GM23338 (cell line): ENCODE results near the gene IRF3. TPM values are rescaled to one million over a fixed set of nuclear protein-coding genes. Genes with fewer than 3 reads are reported as not detected.

Experiments
- ATAC-seq: fragments of 200-7000 bp; cut with Tn5 transposase; 3 replicates; pipeline ENCODE4 v1.9.1; 2020
- DNase-seq: peaks from one replicate; pipeline ENCODE4 v3.0.0-alpha.2; 2015; ENCODE audit warnings: low spot score
- H2AFZ ChIP-seq: fragments of 200-600 bp; sonication (generic); 2 replicates; pipeline ENCODE4 v1.8.0; 2016; ENCODE audit warnings: antibody characterized with exemption, mild to moderate bottlenecking, moderate library complexity
- H3F3A ChIP-seq: fragments of 200-600 bp; sonication (generic); replicated peaks from 2 replicates; pipeline ENCODE4 v1.8.0; 2017; ENCODE audit warnings: antibody characterized with exemption, mixed run types, low read depth
- H3K27ac ChIP-seq: fragments of 200-600 bp; sonication (generic); 2 replicates; pipeline ENCODE4 v1.6.1; 2016; ENCODE audit warnings: low read depth
- H3K27me3 ChIP-seq: fragments of 200-600 bp; sonication (generic); 2 replicates; pipeline ENCODE4 v1.8.0; 2016; ENCODE audit warnings: mild to moderate bottlenecking, mixed run types, moderate library complexity; ENCODE audit not compliant: insufficient read depth
- H3K36me3 ChIP-seq: fragments of 200-600 bp; sonication (generic); 2 replicates; pipeline ENCODE4 v1.8.0; 2016; ENCODE audit warnings: mild to moderate bottlenecking; ENCODE audit not compliant: insufficient read depth
- H3K4me1 ChIP-seq: fragments of 200-600 bp; sonication (generic); 2 replicates; pipeline ENCODE4 v1.8.0; 2016; ENCODE audit warnings: mild to moderate bottlenecking, moderate library complexity; ENCODE audit not compliant: insufficient read depth
- H3K4me2 ChIP-seq: fragments of 200-600 bp; sonication (generic); 2 replicates; pipeline ENCODE4 v1.7.1; 2017; ENCODE audit warnings: mixed run types
- H3K4me3 ChIP-seq: fragments of 200-600 bp; sonication (generic); 2 replicates; pipeline ENCODE4 v1.6.1; 2016; ENCODE audit warnings: mixed run types
- H3K79me2 ChIP-seq: fragments of 200-600 bp; sonication (generic); replicated peaks from 2 replicates; pipeline ENCODE4 v1.8.0; 2017; ENCODE audit warnings: mild to moderate bottlenecking; ENCODE audit not compliant: insufficient read depth
- H3K9me2 ChIP-seq: fragments of 200-600 bp; sonication (generic); 2 replicates; pipeline ENCODE4 v1.8.0; 2017; ENCODE audit not compliant: insufficient read depth
- H4K20me1 ChIP-seq: fragments of 200-600 bp; sonication (generic); replicated peaks from 2 replicates; pipeline ENCODE4 v1.8.0; 2017; ENCODE audit warnings: mild to moderate bottlenecking; ENCODE audit not compliant: insufficient read depth
- H3K27ac Mint-ChIP-seq: 2 replicates; pipeline ENCODE4 v1.8.0; 2020; ENCODE audit warnings: inconsistent platforms, mild to moderate bottlenecking, moderate library complexity, mixed read lengths
- H3K27me3 Mint-ChIP-seq: 3 replicates; pipeline ENCODE4 v1.8.0; 2022; ENCODE audit warnings: low read depth, mild to moderate bottlenecking, moderate library complexity, mixed read lengths, inconsistent platforms; ENCODE audit not compliant: insufficient read depth, poor library complexity
- H3K36me3 Mint-ChIP-seq: 3 replicates; pipeline ENCODE4 v1.8.0; 2021; ENCODE audit warnings: low read depth, mild to moderate bottlenecking, inconsistent platforms, moderate library complexity, mixed read lengths
- H3K4me1 Mint-ChIP-seq: 3 replicates; pipeline ENCODE4 v1.8.0; 2020; ENCODE audit warnings: mild to moderate bottlenecking, inconsistent platforms, mixed read lengths
- H3K4me3 Mint-ChIP-seq: 3 replicates; pipeline ENCODE4 v1.8.0; 2021; ENCODE audit warnings: moderate library complexity, mild to moderate bottlenecking, inconsistent platforms, mixed read lengths
- H3K9me3 Mint-ChIP-seq: 3 replicates; pipeline ENCODE4 v1.8.0; 2020; ENCODE audit warnings: moderate library complexity, mild to moderate bottlenecking, inconsistent platforms, mixed read lengths
- CREB1 ChIP-seq: fragments of 250-450 bp; sonication (Bioruptor Pico); IDR thresholded peaks from 2 replicates; pipeline ENCODE4 v1.5.0; 2020; ENCODE audit warnings: low read depth, mild to moderate bottlenecking, moderate library complexity
- CTCF ChIP-seq, 2 experiments: fragments of 200-600 bp in 1 of 2; sonication (generic) in 1 of 2; conservative IDR thresholded peaks; 2 replicates each; pipeline versions ENCODE4 v1.5.1 to v1.6.1; 2016 to 2017; ENCODE audit warnings: antibody characterized with exemption in 2 of 2, low read depth in 2 of 2, mild to moderate bottlenecking in 2 of 2, moderate library complexity in 1 of 2
- ETS1 ChIP-seq: IDR thresholded peaks from 2 replicates; pipeline ENCODE4 v1.6.1; 2016; ENCODE audit warnings: antibody characterized with exemption
- EZH2 ChIP-seq: fragments of 200-600 bp; sonication (generic); IDR thresholded peaks from one replicate; pipeline ENCODE4 v1.8.0; 2017; ENCODE audit warnings: antibody characterized with exemption, mild to moderate bottlenecking, low read depth; ENCODE audit not compliant: unreplicated experiment
- EZH2phosphoT487 ChIP-seq: fragments of 200-600 bp; sonication (generic); IDR thresholded peaks from one replicate; pipeline ENCODE4 v1.8.1; 2018; ENCODE audit warnings: antibody characterized with exemption; ENCODE audit not compliant: unreplicated experiment
- JUNB ChIP-seq: IDR thresholded peaks from one replicate; pipeline ENCODE4 v1.6.1; 2016; ENCODE audit warnings: antibody characterized with exemption; ENCODE audit not compliant: unreplicated experiment
- NANOG ChIP-seq: IDR thresholded peaks from 2 replicates; pipeline ENCODE4 v1.6.1; 2016; ENCODE audit warnings: antibody characterized with exemption, borderline replicate concordance
- POLR2AphosphoS5 ChIP-seq: IDR thresholded peaks from 2 replicates; pipeline ENCODE4 v1.6.1; 2016; ENCODE audit warnings: antibody characterized with exemption, low read depth
- REST ChIP-seq: IDR thresholded peaks from one replicate; pipeline ENCODE4 v1.6.1; 2018; ENCODE audit warnings: antibody characterized with exemption; ENCODE audit not compliant: unreplicated experiment
- STAT1 ChIP-seq: IDR thresholded peaks from one replicate; pipeline ENCODE4 v1.6.1; 2016; ENCODE audit warnings: antibody characterized with exemption; ENCODE audit not compliant: unreplicated experiment
- ZNF114 ChIP-seq: fragments of 250-450 bp; sonication (Bioruptor Pico); IDR thresholded peaks from 2 replicates; pipeline ENCODE4 v1.5.0; 2020; ENCODE audit warnings: mild to moderate bottlenecking, moderate library complexity
- ZNF331 ChIP-seq: fragments of 250-450 bp; sonication (Bioruptor Pico); IDR thresholded peaks from 2 replicates; pipeline ENCODE4 v1.5.0; 2020; ENCODE audit warnings: low read depth, mild to moderate bottlenecking, moderate library complexity
- ZNF462 ChIP-seq: fragments of 250-450 bp; sonication (Bioruptor Pico); IDR thresholded peaks from 2 replicates; pipeline ENCODE4 v1.5.0; 2020; ENCODE audit warnings: mild to moderate bottlenecking, moderate library complexity
- polyA plus RNA-seq: library from polyadenylated mRNA; unstranded; fragments of >200 nt; fragmentation: Nextera tagmentation; extraction: Ambion mirVana; gene quantifications from 2 replicates; pipeline ENCODE4 v1.2.1, GENCODE V29; 2016
- total RNA-seq: library from RNA; depleted of rRNA; stranded (reverse); fragments of >200 nt; shearing (Covaris generic); gene quantifications from 2 replicates; pipeline ENCODE4 v1.2.3, GENCODE V29; 2014

The IRF3 gene
- total and polyA plus RNA-seq, 2 experiments from 2014 or later: 57.4 to 164 TPM

- H3K27me3 ChIP-seq: no peaks in the 10 kb centered on the region
- H3K4me1 Mint-ChIP-seq: no peaks in the 10 kb centered on the region
- no peak overlapping the region for H3K4me3 ChIP-seq
- no peak overlapping the region for H3K4me2 ChIP-seq
- H3K9me3 Mint-ChIP-seq: no peaks in the 10 kb centered on the region
- peaks cover 22% of the 10 kb centered on the region for H3K36me3 ChIP-seq
- TF ChIP-seq CREB1: no peak
- no peak for TF ChIP-seq EZH2phosphoT487
- no peak for TF ChIP-seq ZNF331
- TF ChIP-seq ZNF114: no peak
- no peak for TF ChIP-seq ETS1
- TF ChIP-seq EZH2: no peak
- TF ChIP-seq POLR2AphosphoS5: no peak
- TF ChIP-seq STAT1: no peak
- no peak for TF ChIP-seq REST
- no peak for TF ChIP-seq JUNB
- TF ChIP-seq CTCF (conservative IDR thresholded peaks at IDR 0.05; ENCODE audit: low read depth in 2 of 2): no peak
- no peak for TF ChIP-seq ZNF462 (CRISPR knock-in tag)
- TF ChIP-seq NANOG: no peak
- peaks cover 13% of the 10 kb centered on the region for H3K27me3 Mint-ChIP-seq
- H3K27ac Mint-ChIP-seq: no peak overlapping the region
- H3F3A ChIP-seq: peaks cover 16% of the 10 kb centered on the region; the same call in 1 of the 2 replicates
- no peaks in the 10 kb centered on the region for H3K9me2 ChIP-seq
- H4K20me1 ChIP-seq: peaks cover 54% of the 10 kb centered on the region
- DNase-seq: no peak
- peaks cover 81% of the 10 kb centered on the region for H3K36me3 Mint-ChIP-seq
- no peak overlapping the region for H3K27ac ChIP-seq
- H3K4me3 Mint-ChIP-seq: no peak overlapping the region
- ATAC-seq: no peak
- H3K79me2 ChIP-seq: peaks cover 29% of the 10 kb centered on the region
- no peak overlapping the region for H2AFZ ChIP-seq
- no peaks in the 10 kb centered on the region; the same call in 1 of the 2 replicates for H3K4me1 ChIP-seq
Observed at GRCh38 chr19:49616945-49617344, 48.7 kb downstream of the IRF3 start.
